Measurements from ENCODE around the gene LPIN3. TPM values are rescaled to one million over a fixed set of nuclear protein-coding genes. Genes with fewer than 3 reads are reported as not detected.

Gene LPIN3
- total and polyA plus RNA-seq, 2 of the 8 experiments (the other 6 are each of a cell fraction or from before 2014, with no cell fraction given), result 3.7 to 3.9 TPM

GRCh38 chr20:41363601-41364000 lies 23.0 kb downstream of the LPIN3 start (continued):
- no peak for TF ChIP-seq CHD7 (IDR thresholded peaks at IDR 0.05; ENCODE audit: insufficient replicate concordance, low read length)
- TF ChIP-seq ATF2 (IDR thresholded peaks at IDR 0.05; ENCODE audit: low read length), result no peak
- TF ChIP-seq KDM4A (IDR thresholded peaks at IDR 0.05; ENCODE audit: low read depth, low read length, severe bottlenecking), result no peak
- TF ChIP-seq GTF2F1 (IDR thresholded peaks at IDR 0.05; ENCODE audit: borderline replicate concordance, low read depth, low read length), result no peak
- no peak for TF ChIP-seq NRF1 (IDR thresholded peaks at IDR 0.05; ENCODE audit: low read depth, low read length)
- TF ChIP-seq POLR2AphosphoS5 (IDR thresholded peaks at IDR 0.05; ENCODE audit: low read depth, low read length), result no peak
- no peak for TF ChIP-seq CBX8 (IDR thresholded peaks at IDR 0.05; ENCODE audit: borderline replicate concordance, low read depth, low read length)
- no peak for TF ChIP-seq CEBPB (IDR thresholded peaks at IDR 0.05; ENCODE audit: low read depth, low read length)
- no peak for TF ChIP-seq BACH1 (IDR thresholded peaks at IDR 0.05; ENCODE audit: low read length)
- TF ChIP-seq EZH2 (IDR thresholded peaks at IDR 0.05; ENCODE audit: low read depth, low read length, severe bottlenecking), result no peak
- no peak for TF ChIP-seq JUND (IDR thresholded peaks at IDR 0.05; ENCODE audit: low read length)

Measured in H1 (cell line).